Measurements from ENCODE around the gene SLC41A1. TPM values are rescaled to one million over a fixed set of nuclear protein-coding genes. Genes with fewer than 3 reads are reported as not detected.

SLC41A1 gene
- total RNA-seq, 3 donors from 2014 or later, result 13.9 to 18.0 (median 16.8) TPM

- TF ChIP-seq CTCF (IDR thresholded peaks at IDR 0.05), result no peak
- no peak for TF ChIP-seq POLR2A (IDR thresholded peaks at IDR 0.05)
- TF ChIP-seq POLR2AphosphoS5 (IDR thresholded peaks at IDR 0.05), result no peak
- Histone ChIP-seq H3K9me3 (no peaks in the 10 kb centered on the region), H3K36me3 (no peaks in the 10 kb centered on the region), H3K27ac (no peak overlapping the region), H3K4me1 (peaks cover 0 to 7% of the 10 kb centered on the region in 2 donors), H3K27me3 (no peaks in the 10 kb centered on the region), H3K4me3 (no peak overlapping the region)
- no peak for DNase-seq (ENCODE audit: low spot score in 2 of 2)
- intact Hi-C loops (cut with DNase I; ENCODE audit: low total_unique reads), result no loop called here
Observed at GRCh38 chr1:205787287-205787916, 25.6 kb downstream of the SLC41A1 start.

GRCh38 chr1:205786601-205787000 lies 26.4 kb downstream of the SLC41A1 start:
- Histone ChIP-seq H3K9me3 (no peaks in the 10 kb centered on the region), H3K27me3 (no peaks in the 10 kb centered on the region), H3K4me1 (peaks cover 0 to 7% of the 10 kb centered on the region in 2 donors), H3K4me3 (no peak overlapping the region), H3K36me3 (no peaks in the 10 kb centered on the region), H3K27ac (no peak overlapping the region)
- intact Hi-C loops (cut with DNase I; ENCODE audit: low total_unique reads), result no loop called here
- no peak for TF ChIP-seq POLR2AphosphoS5 (IDR thresholded peaks at IDR 0.05)
- no peak for TF ChIP-seq POLR2A (IDR thresholded peaks at IDR 0.05)
- no peak for TF ChIP-seq CTCF (IDR thresholded peaks at IDR 0.05)
- DNase-seq (ENCODE audit: low spot score in 2 of 2), result no peak

GRCh38 chr1:205785446-205785845 lies 27.6 kb downstream of the SLC41A1 start:
- Histone ChIP-seq H3K4me1 (peaks cover 0 to 7% of the 10 kb centered on the region in 2 donors), H3K27ac (no peak overlapping the region)
- DNase-seq (ENCODE audit: low spot score in 2 of 2), result no peak

GRCh38 chr1:205783904-205784303 lies 29.1 kb downstream of the SLC41A1 start:
- DNase-seq (ENCODE audit: low spot score in 2 of 2), result peak in 1 of 2 donors; percentile 63
- intact Hi-C loops (cut with DNase I; ENCODE audit: low total_unique reads), result no loop called here
- TF ChIP-seq CTCF (IDR thresholded peaks at IDR 0.05) (no peak), POLR2A (IDR thresholded peaks at IDR 0.05) (no peak)
- Histone ChIP-seq H3K27ac (peak overlapping the region; percentile 82 to 85), H3K36me3 (no peaks in the 10 kb centered on the region), H3K27me3 (no peaks in the 10 kb centered on the region), H3K9me3 (no peaks in the 10 kb centered on the region), H3K4me1 (peaks cover 0 to 7% of the 10 kb centered on the region in 2 donors), H3K4me3 (no peak overlapping the region)

More at GRCh38 chr1:205785446-205785845, 27.6 kb downstream of the SLC41A1 start:
- Histone ChIP-seq H3K27me3 (no peaks in the 10 kb centered on the region), H3K36me3 (no peaks in the 10 kb centered on the region), H3K4me3 (no peak overlapping the region), H3K9me3 (no peaks in the 10 kb centered on the region)
- TF ChIP-seq POLR2A (IDR thresholded peaks at IDR 0.05) (no peak), POLR2AphosphoS5 (IDR thresholded peaks at IDR 0.05) (no peak), CTCF (IDR thresholded peaks at IDR 0.05) (no peak)
- intact Hi-C loops (cut with DNase I; ENCODE audit: low total_unique reads), result no loop called here

GRCh38 chr1:205783433-205783795 lies 29.6 kb downstream of the SLC41A1 start:
- Histone ChIP-seq H3K4me1 (peaks cover 0 to 7% of the 10 kb centered on the region in 2 donors), H3K9me3 (no peaks in the 10 kb centered on the region), H3K27ac (peak overlapping the region; percentile 82 to 85), H3K4me3 (no peak overlapping the region), H3K27me3 (no peaks in the 10 kb centered on the region), H3K36me3 (no peaks in the 10 kb centered on the region)
- no peak for TF ChIP-seq POLR2A (IDR thresholded peaks at IDR 0.05)
- TF ChIP-seq POLR2AphosphoS5 (IDR thresholded peaks at IDR 0.05), result no peak
- no peak for TF ChIP-seq CTCF (IDR thresholded peaks at IDR 0.05)
- no peak for DNase-seq (ENCODE audit: low spot score in 2 of 2)
- intact Hi-C loops (cut with DNase I; ENCODE audit: low total_unique reads), result no loop called here

Data from breast epithelium (tissue), 4 donors.